ENCODE results near the gene OSGIN1.

Gene OSGIN1

DNA sequence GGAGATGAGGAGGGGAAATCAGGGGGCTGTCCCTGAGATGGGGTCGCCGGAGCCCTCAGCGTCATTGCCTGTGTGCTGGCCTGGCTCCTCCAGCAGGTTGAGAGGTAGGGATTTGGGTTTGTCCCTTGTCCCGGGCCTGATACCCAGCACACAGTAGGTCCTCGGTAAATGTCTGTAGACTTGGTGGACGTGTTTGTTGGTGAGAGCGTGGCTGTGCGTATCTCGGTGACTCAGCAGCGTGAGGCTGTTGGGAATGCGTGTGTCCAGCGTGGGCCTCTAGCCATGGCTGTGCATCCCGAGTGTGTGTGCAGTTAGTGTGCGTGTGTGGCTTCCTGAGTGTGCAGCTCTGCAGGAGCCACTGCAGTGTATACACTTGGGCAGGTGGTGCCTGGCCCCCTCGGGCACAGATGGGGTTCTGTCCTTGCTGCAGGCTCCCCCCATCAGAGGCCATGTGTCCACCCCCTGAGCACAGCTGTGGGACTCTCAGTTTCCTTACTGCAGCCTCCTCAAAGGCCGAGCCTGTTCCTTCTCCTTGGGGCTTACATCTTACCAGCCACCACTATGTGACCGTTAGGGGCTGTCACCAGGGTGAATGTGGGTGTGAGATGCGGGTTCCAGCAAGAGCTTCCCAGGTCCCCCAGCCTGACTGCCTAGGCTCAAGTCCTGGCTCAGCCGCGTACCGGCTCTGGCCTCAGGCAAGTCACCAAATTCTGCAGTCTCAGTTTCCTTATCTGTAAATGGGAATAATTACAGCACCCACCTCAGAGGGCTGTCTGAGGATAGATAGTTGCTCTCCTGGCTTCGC, 20.7 kb downstream of the OSGIN1 start:
- DNase-seq (ENCODE audit: low read depth) = no peak

DNA sequence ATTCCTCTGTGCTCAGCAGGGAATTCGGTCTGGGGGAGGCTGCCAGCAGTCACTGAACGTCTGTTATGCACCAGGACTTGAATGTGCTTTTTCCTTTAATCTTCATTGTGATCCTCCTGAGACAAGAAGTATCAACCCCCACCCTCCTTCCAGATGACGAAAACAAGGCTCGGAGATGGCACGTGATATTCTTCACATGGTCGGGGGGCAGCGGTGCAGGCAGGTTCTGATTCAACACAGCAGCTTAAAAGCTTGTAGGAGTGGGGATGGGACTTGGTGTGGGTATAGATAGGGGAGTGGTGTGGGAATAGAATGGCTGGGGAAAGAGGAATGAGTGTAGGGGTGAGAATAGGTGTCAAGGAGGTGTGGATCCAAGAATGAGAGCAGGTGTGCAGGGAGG, 21.4 kb downstream of the OSGIN1 start:
- DNase-seq (ENCODE audit: low read depth) = no peak

DNA sequence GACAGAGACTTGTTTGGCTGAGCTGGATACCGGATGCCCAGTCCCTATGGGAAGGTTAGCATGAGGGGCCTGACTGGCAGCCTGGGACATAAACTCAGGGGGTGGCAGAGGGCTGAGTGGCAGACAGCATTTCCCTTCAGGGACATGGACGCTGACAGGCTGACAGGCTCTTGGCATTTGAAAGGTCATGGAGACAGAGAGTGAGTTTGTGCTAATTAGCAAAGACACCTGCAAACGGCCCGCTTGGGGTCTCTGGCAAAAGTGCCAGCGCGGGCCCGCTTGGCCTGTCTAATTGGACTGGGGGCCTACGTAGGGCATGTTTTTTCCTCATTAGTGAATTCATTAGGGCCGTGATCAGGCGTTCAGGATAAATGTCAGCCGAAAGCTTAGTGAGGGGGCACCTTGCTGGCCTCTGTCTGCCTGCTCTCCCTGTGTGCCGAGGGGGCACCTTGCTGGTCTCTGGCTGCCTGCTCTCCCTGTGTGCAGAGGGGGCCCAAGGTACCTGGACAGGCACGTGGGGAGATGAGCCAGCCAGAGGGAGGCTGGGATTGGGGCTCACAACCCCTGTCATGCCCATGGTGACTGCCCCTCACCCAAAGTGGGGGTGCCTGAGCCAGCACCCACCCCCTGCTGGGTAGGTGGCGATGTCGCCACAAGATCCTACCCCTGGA, 22.7 kb downstream of the OSGIN1 start:
- DNase-seq (ENCODE audit: low read depth) = no peak

DNA sequence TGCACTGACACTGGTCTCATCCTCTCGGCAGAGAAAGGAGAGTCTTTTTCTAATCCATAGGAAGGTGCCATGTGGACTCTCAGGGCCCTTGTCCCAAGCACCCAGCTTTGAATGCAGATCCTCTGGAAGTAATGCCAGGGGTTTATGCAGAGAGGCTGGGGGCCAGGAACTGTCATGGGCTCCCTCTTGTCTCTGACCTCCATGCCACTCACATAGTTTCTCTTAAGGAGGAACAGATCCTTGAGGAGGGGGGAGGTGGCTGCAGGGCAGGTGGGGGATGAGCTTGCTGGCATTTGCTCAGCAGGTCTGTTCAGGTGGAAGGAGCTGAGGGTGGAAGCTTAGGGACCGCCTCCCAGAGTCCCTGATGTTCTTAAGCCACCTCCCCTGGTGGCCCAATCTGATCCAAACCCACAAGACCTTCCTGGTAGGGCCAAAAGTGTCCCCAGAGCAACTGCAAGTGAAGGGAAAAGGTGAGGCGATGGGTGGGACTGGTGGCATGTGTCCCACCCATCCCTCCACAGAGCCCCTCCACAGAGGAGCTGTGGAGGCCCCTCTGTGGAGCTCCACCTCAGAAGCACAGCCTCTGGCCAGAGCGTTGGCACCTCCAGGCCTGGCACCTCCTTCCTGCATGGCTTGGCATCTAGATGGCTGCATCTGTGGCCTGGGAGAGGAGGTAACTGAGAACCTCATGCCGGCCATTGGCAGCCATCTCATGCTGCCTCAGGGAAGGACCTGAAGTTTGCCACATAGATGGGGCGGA, 24.2 kb downstream of the OSGIN1 start:
- no peak for DNase-seq (ENCODE audit: low read depth)

DNA sequence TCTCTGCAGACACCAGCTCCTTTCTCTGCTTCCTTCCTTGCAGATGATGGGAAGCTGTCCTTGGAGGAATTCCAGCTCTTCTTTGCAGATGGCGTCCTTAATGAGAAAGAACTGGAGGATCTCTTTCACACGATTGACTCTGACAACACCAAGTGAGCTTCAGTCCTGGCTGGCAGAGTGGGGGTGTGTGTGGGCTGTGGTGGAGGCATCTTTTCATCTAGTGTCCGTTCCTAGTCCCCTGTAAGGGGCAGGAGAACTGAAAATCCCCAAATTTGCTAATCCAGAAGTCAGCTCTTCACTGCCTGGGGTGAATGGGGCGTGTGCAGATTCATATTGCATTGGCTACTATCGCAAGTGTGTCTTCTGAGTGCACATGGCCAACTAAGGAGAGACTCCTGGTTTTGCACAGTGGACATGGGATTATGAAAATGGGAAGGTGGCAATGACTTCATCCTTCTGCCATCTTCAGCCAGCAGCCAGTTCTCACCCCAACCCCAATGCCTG, 25.4 kb downstream of the OSGIN1 start:
- no peak for DNase-seq (ENCODE audit: low read depth)

DNA sequence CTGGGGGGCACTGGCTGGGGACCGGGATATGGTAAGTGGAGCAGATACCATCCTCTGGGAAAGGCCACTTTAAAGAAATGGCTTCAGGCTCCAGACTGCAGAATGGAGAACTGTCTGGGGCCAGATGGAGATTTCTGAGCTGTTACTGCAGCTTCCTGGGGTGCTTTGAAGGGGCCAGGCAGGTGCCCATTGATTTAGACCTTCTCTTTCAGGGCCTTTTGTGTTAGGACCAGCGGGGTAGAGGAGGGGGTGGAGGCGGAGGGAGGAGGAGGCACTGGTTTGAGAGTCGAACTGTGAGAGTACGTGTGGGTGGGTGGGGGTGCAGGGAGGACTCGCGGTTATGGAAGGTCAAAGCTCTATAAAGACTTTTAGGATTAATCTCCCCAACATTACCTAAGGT, 26.4 kb downstream of the OSGIN1 start:
- DNase-seq (ENCODE audit: low read depth) = no peak

DNA sequence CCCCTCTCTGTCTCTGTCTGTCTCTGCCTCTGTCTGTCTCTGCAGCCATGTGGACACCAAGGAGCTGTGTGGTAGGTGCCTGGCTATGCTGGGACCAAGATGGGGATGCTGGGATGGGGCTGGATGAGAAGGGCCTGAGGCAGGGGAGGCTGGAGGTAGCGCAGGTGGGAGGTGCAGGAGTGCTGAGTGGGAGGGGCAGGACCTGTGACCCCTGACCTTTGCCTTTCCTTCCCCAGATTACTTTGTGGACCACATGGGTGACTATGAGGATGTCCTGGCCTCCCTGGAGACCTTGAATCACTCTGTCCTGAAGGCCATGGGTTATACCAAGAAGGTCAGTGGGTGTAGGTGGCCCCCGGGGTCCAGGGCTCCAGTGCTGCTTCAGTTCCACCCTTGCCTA, 27.8 kb downstream of the OSGIN1 start:
- no peak for DNase-seq (ENCODE audit: low read depth)

DNA sequence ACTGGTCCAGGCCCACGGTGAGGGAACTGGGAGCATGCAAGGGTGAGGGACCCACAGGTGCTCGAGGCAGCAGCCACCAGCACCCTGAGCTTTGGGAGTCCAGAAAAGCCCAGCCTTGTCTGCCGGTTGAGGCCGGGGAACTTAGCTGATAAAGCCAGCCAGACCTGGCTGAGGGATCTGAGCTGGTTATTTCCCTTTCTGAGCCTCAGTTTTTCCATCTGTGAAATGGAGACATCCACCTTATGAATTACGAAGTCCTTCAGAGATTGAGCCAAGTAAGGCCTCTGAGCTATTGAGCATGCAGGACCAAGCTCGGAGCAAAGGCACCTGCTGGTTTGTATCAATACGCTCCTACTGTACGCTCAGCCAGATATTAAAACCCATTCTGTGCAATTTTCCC, 28.8 kb downstream of the OSGIN1 start:
- no peak for DNase-seq (ENCODE audit: low read depth)

DNA sequence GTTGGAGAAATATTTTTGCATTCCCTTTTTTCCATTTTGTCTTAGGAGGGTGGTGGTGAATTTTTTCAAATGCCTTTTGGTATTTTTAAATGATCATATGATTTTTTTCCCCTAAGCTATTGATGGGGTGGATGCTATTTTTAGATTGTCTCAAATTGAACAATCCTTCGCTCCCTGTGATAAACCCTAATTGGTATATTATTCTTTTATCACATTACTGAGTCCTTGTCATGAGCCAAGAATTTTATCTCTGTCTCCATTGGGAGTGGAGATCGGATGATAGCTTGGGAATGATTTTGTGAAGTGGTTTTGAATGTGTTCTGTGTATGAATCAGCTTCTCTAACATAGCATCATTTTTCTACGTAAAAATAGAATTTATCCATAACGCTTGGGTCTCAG, 30.5 kb downstream of the OSGIN1 start:
- no peak for DNase-seq (ENCODE audit: low read depth)

DNA sequence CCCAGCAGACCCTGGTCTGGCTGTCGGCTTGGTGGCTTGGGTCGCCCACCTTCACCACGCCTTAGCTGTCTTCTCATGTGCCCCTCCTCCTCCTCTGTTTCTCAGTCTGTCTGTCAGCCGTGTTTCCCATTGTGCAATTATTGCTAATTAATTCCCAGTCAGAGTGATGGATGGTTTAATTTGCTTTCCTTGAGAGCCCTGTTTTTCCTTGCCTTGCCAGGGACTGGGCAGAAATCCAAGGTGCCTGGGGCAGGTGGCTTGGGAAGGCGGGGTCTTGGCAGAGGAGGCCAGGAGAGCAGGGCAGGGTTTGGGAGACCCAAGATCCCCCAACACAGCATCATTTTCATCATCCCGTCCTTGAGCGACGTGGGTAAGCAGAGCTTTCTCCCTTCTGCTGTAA, 36.3 kb downstream of the OSGIN1 start:
- DNase-seq (ENCODE audit: low read depth) = no peak

DNA sequence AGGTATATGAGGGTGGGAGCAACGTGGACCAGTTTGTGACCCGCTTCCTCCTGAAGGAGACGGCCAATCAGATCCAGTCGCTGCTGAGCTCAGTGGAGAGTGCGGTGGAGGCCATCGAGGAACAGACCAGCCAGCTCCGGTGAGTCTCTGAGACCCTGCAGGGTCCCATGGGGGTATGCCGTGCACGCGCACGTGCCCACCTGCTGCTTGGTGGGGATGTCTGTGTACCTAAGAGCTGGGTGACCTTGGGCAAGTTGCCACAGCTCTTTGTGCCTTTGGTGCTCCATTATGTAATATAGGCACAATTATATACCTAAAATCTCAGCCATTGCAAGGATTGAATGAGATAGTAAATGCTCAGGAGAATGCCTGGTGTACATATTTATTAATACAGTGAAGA, 37.5 kb downstream of the OSGIN1 start:
- DNase-seq (ENCODE audit: low read depth) = no peak

DNA sequence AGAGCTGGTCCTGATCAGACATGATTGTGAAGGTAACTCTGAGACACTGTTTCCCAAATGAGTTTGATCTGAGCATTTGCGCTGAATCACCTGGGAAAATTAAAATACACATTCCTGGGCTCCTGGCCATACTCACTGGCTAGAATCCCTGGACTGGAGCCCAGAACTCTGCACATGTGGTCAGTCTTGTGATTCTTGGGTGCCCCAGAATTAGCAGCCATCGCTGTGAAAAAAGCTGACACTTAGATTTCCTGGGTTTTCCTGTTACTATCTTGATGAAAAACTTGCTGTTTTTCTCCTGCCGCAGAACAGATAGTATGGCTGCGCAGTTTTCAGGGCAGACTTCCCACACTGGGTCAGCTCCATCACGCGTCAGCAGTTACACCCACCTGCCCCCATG, 39.6 kb downstream of the OSGIN1 start:
- DNase-seq (ENCODE audit: low read depth) = peak; percentile 12

DNA sequence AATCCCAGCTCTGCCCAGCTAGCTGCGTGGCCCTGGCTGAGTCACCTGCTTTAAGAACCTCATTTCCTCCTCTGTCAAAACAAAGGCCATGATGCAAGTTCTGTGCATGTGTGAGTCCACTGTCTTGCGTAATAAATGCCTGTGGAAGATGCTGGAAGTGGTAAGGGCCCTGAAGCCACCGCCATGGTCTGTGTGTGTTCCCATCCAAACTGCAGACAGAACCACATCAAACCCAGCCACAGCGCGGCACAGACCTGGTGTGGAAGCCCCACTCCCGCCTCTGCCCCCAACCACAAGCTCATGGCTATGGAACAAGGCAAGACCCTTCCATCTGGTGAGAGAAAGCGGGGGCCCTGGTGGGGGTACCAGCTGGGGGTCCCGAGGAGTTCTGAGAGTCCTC, 41.0 kb downstream of the OSGIN1 start:
- peak; percentile 80 for DNase-seq (ENCODE audit: low read depth)

DNA sequence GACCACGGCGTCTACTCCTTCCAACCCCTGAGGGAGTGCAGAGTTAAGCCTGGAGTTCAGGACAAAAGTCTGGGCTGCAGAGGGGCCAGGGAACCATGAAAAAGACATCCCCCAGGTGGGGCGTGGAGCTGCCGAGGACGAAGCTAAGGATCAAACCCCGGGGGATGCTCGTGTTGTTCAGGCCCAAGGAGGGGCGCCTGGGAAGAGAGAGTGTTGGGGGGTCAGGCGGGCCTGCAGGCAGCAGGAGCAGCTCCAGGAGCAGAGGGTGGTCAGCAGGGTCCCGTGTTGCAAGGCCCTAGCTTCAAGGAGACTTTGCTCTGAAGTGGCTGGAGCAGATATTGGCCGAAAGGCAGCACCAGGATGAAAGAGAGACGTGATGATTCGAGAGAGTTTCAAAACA, 41.7 kb downstream of the OSGIN1 start:
- DNase-seq (ENCODE audit: low read depth) = no peak

DNA sequence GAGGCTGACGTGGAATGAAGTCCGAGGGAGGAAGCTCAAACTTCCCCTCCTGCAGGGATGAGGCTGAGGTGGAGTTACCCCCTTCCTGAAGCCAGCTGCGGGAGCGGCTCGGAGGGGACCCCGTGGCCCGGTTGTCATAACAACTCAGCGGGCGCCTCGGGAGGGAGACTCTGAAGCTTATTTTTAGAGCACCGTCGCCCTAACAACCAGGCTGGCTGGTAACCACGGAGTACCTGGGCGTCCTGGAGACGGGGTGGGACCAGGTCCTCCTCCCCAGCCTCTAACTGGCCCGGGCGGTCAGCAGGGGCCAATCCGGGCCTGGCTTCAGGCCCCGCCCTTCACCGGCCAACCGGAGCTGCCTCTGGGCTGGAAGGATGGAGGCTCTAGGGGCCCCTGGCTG, 42.7 kb downstream of the OSGIN1 start:
- no peak for DNase-seq (ENCODE audit: low read depth)

DNA sequence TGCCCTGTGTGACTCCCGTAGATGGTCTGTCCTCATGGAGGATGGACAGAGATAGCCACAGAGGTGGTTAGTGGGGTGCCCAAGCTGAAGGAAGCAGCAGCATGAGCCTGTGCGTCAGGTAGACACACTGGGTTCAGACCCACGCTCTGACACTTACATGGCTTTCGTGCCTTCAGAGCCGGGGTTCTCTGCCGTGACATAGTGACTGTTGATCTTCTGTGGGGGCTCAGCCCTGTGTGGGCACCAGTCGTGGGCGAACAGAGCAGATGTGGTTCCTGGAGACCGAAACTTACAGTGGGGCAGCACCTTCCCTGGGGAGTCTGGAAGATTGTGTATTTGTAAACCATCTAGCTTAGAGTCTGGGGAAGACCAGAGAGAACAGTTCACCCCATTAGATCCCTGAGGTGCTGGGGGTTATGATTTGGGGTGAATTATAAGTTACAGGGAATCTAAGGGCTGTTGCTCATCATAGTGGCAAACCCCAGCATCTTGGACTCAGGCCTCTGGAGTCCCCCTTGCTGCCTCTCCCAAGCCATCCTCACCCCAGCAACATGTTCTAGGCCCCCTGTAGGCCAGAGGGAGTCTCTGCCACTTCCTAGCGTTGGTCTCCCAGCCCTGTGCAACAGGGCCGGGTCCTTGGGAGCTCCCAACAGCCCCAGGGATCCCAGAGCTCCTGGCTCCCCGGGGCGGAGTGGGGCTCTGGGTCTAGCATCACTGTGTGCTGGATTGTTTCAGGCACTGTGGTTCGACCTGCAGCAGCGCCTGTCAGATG, 43.6 kb downstream of the OSGIN1 start:
- no peak for DNase-seq (ENCODE audit: low read depth)

DNA sequence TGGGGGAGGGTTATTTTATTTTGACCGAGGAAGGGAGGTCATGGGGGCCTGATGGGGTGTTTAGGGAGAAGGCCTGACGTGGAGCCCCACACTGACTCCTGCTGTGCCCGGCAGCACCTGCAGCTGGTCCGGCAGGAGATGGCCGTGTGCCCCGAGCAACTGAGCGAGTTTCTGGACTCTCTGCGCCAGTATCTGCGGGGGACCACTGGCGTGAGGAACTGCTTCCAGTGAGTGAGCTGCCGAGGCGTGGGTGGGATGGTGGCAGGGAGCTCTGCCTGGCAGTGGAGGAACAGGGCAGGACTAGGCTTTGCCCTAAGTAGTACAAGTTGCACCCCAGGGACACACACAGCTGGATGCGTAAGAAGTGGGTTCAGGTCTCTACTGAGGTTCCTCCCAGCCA, 45.1 kb downstream of the OSGIN1 start:
- DNase-seq (ENCODE audit: low read depth) = no peak

DNA sequence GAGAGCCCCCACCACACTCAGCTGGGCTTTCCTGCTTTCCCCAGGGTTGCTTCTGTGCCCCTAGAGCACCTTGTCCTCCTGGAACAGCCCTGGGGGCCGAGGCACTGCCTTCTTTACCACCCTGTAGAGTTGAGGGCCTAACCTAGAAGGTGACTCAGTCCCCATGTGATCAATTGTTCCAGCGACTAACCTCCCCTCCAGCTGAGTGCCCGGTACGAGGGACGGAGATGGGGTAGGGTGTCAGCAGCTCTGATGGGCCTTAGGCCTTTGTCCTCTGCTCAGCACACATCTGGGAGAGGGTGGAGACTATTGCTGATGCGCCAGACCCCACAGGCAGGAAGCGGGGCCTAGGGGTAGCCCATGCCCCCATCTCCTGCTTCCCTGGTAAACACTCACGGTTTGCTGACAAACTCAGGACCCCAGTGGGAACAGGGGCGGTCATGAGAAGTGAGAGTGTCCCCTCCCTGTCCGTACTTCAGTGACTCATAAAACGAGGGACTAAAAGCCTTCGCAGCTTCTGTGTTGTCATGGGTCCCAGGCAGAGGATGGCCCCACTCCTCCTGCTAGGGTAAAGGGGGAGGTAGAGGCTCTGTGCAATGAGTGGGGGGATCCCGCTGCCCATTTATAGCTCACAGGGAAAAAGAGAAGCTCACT, 48.1 kb downstream of the OSGIN1 start:
- DNase-seq (ENCODE audit: low read depth) = no peak

DNA sequence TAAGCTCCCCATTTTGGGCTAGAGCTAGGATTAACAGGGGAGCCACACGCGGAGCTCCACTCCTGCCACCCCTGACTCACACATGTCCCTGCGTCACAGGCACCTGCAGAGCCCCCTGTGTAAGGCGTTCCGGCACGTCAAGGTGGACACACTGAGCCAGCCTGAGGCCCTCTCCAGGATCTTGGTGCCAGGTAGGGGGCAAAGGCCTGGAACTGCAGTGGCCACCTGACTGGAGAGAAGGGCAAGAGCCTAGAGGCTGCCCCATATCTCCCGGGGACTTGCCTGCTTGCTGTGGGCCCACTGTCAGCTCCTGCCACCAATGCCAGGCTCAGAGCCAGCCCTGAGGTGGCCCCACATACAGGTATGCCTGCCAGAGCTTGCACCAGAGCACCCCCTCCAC, 48.7 kb downstream of the OSGIN1 start:
- DNase-seq (ENCODE audit: low read depth) = no peak

DNA sequence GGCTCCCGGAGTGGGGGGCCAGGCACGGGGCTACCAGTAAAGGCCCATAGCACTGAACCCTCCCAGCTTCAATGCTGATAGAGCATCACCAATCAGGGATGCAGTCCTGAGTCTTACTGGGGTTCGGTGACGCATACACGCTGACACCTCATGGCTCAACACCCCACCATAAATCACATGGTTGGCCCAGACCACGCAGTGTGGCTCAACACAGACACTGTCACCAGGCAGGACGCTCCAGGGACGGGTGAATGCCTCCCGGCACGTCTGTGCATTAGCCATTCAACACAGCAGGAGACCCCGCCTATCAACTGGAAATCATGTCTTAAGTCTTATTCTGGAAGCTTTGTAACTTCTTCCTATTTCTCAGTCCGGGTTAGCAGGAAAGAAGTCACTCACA, 50.0 kb downstream of the OSGIN1 start:
- no peak for DNase-seq (ENCODE audit: low read depth)

DNA sequence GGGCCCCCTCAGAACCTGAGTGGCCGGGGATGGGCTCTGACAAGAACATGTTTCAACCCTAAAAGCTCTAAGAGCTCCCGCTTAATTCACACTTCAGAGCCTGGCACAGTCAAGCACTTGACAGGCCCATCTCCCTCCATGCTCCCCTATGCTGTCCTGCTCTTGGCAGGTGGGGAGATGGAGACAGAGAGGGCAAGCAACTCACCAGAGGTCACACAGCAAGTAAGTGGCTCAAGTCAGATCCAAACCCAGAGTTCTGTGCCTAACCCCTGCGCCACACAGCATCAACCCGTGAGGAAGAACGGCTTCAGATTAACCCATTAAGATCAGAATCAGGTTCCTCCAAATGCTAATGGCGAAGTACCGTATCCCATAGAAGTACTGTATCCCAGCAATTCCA, 51.4 kb downstream of the OSGIN1 start:
- no peak for DNase-seq (ENCODE audit: low read depth)

DNA sequence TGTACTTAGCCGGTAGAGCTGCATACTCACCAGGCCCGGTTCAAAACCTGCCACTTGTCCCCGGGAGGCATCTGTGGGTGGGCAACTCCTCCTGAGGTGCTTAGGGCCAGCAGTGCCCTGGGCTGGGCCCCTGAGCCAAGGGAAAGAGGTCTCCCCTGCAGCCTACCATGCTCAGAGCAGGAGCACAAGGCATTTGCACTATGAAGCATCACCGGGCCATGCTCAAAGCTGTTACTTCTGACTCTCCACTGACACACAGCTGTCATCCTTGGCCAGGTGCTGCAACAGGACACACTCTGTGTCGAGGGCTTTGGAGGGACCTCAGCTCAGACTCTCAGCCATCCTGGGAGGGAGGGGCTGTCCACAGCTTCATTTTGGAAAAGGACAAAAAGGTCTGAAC, 52.4 kb downstream of the OSGIN1 start:
- DNase-seq (ENCODE audit: low read depth) = no peak

Data from GM04503 (cell line).